SK-N-SH (cell line): Measurements from ENCODE around the gene CREG1. TPM values are rescaled to one million over a fixed set of nuclear protein-coding genes. Genes with fewer than 3 reads are reported as not detected.

Experiments used
- CTCF ChIA-PET: fragments of 300-600, 350-600 bp; formaldehyde crosslinking; extraction: SDS; loops from one replicate; lab custom pipeline; 2021; lab: Yijun Ruan, JAX
- POLR2A ChIA-PET: fragments of 350-600 bp; sonication (Branson Sonifier 250); formaldehyde crosslinking; extraction: SDS; loops from one replicate; lab custom pipeline; 2020; ENCODE audit warnings: antibody characterized with exemption, inconsistent platforms; lab: Yijun Ruan, JAX
- DNase-seq: peaks from one replicate; pipeline ENCODE4 v3.0.0; 2012
- H2AFZ ChIP-seq: fragments of 200-600 bp; sonication (generic); 2 replicates; pipeline ENCODE4 v1.8.1; 2016; ENCODE audit warnings: antibody characterized with exemption, mild to moderate bottlenecking, low read depth
- H3F3A ChIP-seq: fragments of 200-600 bp; sonication (generic); replicated peaks from 2 replicates; pipeline ENCODE3; 2016; ENCODE audit warnings: antibody characterized with exemption, mild to moderate bottlenecking; ENCODE audit not compliant: insufficient read depth
- H3K27ac ChIP-seq, 2 experiments: fragments of 200-500 bp in 1 of 2; fragments of 200-600 bp in 1 of 2; sonication (Bioruptor generic) in 1 of 2; sonication (generic), shearing (Covaris generic) in 1 of 2; 2 replicates each; pipeline versions ENCODE4 v1.5.1 to v1.6.1; 2014 to 2016; ENCODE audit warnings: low read depth in 2 of 2, inconsistent platforms in 1 of 2, low read length in 1 of 2, mild to moderate bottlenecking in 1 of 2, mixed read lengths in 1 of 2
- H3K27me3 ChIP-seq: fragments of 200-600 bp; sonication (generic), shearing (Covaris generic); 2 replicates; pipeline ENCODE4 v1.6.1; 2016; ENCODE audit warnings: mixed run types; ENCODE audit not compliant: insufficient read depth
- H3K36me3 ChIP-seq, 2 experiments: fragments of 200-500 bp in 1 of 2; fragments of 200-600 bp in 1 of 2; sonication (Bioruptor generic) in 1 of 2; sonication (generic) in 1 of 2; replicated peaks in 1 of 2; 2 replicates each; pipeline versions ENCODE3 to v1.5.1; 2014 to 2016; ENCODE audit warnings: low read length in 1 of 2, mild to moderate bottlenecking in 1 of 2; ENCODE audit not compliant: insufficient read depth in 2 of 2, control insufficient read depth in 1 of 2
- H3K4me1 ChIP-seq, 2 experiments: fragments of 200-500 bp in 1 of 2; fragments of 200-600 bp in 1 of 2; sonication (Bioruptor generic) in 1 of 2; sonication (generic), shearing (Covaris generic) in 1 of 2; 2 replicates each; pipeline versions ENCODE4 v1.5.1 to v1.6.1; 2014 to 2016; ENCODE audit warnings: low read depth in 1 of 2, low read length in 1 of 2, mixed run types in 1 of 2; ENCODE audit not compliant: insufficient read depth in 2 of 2, control insufficient read depth in 1 of 2
- H3K4me2 ChIP-seq: fragments of 200-600 bp; sonication (generic), shearing (Covaris generic); 2 replicates; pipeline ENCODE4 v1.6.1; 2017; ENCODE audit warnings: mixed run types
- H3K4me3 ChIP-seq, 2 experiments: fragments of 200-500 bp in 1 of 2; fragments of 200-600 bp in 1 of 2; sonication (Bioruptor generic) in 1 of 2; sonication (generic), shearing (Covaris generic) in 1 of 2; 2 replicates each; pipeline versions ENCODE4 v1.5.1 to v1.8.1; 2014 to 2016; ENCODE audit warnings: low read depth in 2 of 2, inconsistent platforms in 1 of 2, low read length in 1 of 2, mild to moderate bottlenecking in 1 of 2, mixed read lengths in 1 of 2, moderate library complexity in 1 of 2
- H3K79me2 ChIP-seq: fragments of 200-600 bp; sonication (generic); 2 replicates; pipeline ENCODE4 v1.8.1; 2017; ENCODE audit warnings: mild to moderate bottlenecking; ENCODE audit not compliant: insufficient read depth
- H3K9ac ChIP-seq: fragments of 200-600 bp; sonication (generic); 2 replicates; pipeline ENCODE4 v1.6.1; 2017; ENCODE audit warnings: mixed run types
- H3K9me2 ChIP-seq: fragments of 200-600 bp; sonication (generic); 2 replicates; pipeline ENCODE4 v1.6.1; 2017; ENCODE audit warnings: mixed run types
- H3K9me3 ChIP-seq: fragments of 200-600 bp; sonication (generic); 2 replicates; pipeline ENCODE4 v1.6.1; 2017; ENCODE audit warnings: mixed run types, mild to moderate bottlenecking, moderate library complexity
- H4K20me1 ChIP-seq: fragments of 200-600 bp; sonication (generic); 2 replicates; pipeline ENCODE4 v1.6.1; 2017; ENCODE audit warnings: mild to moderate bottlenecking, mixed run types; ENCODE audit not compliant: insufficient read depth
- FOXJ3 ChIP-seq: sonication (generic); formaldehyde crosslinking; IDR thresholded peaks from 2 replicates; pipeline ENCODE4 v1.5.1; 2020; ENCODE audit warnings: mild to moderate bottlenecking, missing genetic modification reagents
- FOXM1 ChIP-seq: IDR thresholded peaks from 2 replicates; pipeline ENCODE4 v1.4.0; 2012; ENCODE audit warnings: low read depth, mild to moderate bottlenecking
- GABPA ChIP-seq: IDR thresholded peaks from 2 replicates; pipeline ENCODE4 v1.4.0; 2012; ENCODE audit warnings: low read depth, mild to moderate bottlenecking
- JUND ChIP-seq: IDR thresholded peaks from 2 replicates; pipeline ENCODE4 v1.4.0; 2012
- MEF2A ChIP-seq: IDR thresholded peaks from 2 replicates; pipeline ENCODE4 v1.4.0; 2012; ENCODE audit warnings: low read depth, borderline replicate concordance
- NRF1 ChIP-seq: IDR thresholded peaks from 2 replicates; pipeline ENCODE4 v1.6.1; 2012; ENCODE audit warnings: low read depth, mild to moderate bottlenecking, low read length
- POLR2AphosphoS5 ChIP-seq: IDR thresholded peaks from 2 replicates; pipeline ENCODE4 v1.6.1; 2012; ENCODE audit warnings: low read depth, low read length
- RCOR1 ChIP-seq: fragments of 150-350 bp; IDR thresholded peaks from 2 replicates; pipeline ENCODE4 v1.6.1; 2017; ENCODE audit warnings: antibody characterized with exemption, low read length
- RFX5 ChIP-seq: IDR thresholded peaks from 2 replicates; pipeline ENCODE4 v1.6.1; 2012; ENCODE audit warnings: mild to moderate bottlenecking, improper control_type of control experiment, low read length
- RXRA ChIP-seq: IDR thresholded peaks from 2 replicates; pipeline ENCODE4 v1.4.0; 2012; ENCODE audit warnings: low read depth, mild to moderate bottlenecking, borderline replicate concordance
- SIN3A ChIP-seq: IDR thresholded peaks from 2 replicates; pipeline ENCODE4 v1.6.1; 2012; ENCODE audit warnings: low read depth, mild to moderate bottlenecking, low read length, moderate library complexity, borderline replicate concordance
- TAF1 ChIP-seq: IDR thresholded peaks from 2 replicates; pipeline ENCODE4 v1.6.1; 2012; ENCODE audit warnings: low read depth, mild to moderate bottlenecking, low read length, moderate library complexity, borderline replicate concordance
- TCF12 ChIP-seq: IDR thresholded peaks from 2 replicates; pipeline ENCODE4 v1.4.0; 2012
- YY1 ChIP-seq: IDR thresholded peaks from 2 replicates; pipeline ENCODE4 v1.4.0; 2012; ENCODE audit warnings: low read depth, mild to moderate bottlenecking
- WGBS: methylation state at CpG from one replicate; pipeline ENCODE4 v1.1.6; 2017; ENCODE audit warnings: low lambda C conversion rate; 5-methylcytosine and 5-hydroxymethylcytosine counted together
- polyA plus RNA-seq, 3 experiments: library from polyadenylated mRNA; depleted of rRNA; stranded (reverse); fragments of >200 nt; gene quantifications; 2 replicates each; pipeline ENCODE4 v1.2.3, GENCODE V29; 2012
- TF ChIP-seq, protein P1 (sequence below): fragments of 200-600 bp; sonication (generic); IDR thresholded peaks from 2 replicates; pipeline ENCODE4 v1.6.1; 2017; ENCODE audit warnings: antibody characterized with exemption, mild to moderate bottlenecking, moderate library complexity
- TF ChIP-seq, protein P2 (sequence below): IDR thresholded peaks from 2 replicates; pipeline ENCODE4 v1.4.0; 2012; ENCODE audit warnings: low read depth, borderline replicate concordance
- TF ChIP-seq, protein P3 (sequence below): IDR thresholded peaks from 2 replicates; pipeline ENCODE4 v1.4.0; 2012; ENCODE audit warnings: low read depth, borderline replicate concordance
- TF ChIP-seq, protein P4 (sequence below): IDR thresholded peaks from 2 replicates; pipeline ENCODE4; 2012
- TF ChIP-seq, protein P5 (sequence below): IDR thresholded peaks from 2 replicates; pipeline ENCODE4 v1.6.1; 2012; ENCODE audit warnings: mild to moderate bottlenecking, low read depth, low read length, moderate library complexity

CREG1 gene
- polyA plus RNA-seq, 1 of the 3 experiments (the other 2 are of a cell fraction) = 26.1 TPM

DNA sequence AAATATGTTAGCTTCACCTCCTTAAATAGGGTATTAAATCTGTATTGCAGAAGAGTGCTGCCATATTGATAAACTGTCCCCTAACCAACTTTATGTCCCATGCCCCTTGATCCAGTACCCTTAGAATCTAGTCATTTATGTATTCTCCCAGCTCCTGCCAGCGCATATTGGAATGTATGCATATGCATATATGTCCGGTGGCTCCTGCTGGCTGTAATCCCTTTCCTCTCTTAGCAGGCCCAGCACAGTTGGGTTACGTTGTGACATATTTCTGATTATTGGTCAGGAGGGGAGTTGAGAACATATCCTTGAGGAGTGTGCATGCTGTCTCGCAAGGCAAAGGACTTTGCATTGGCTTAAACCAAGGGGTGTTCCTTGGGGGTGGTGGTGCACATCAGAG is 29.2 kb upstream of the CREG1 start:
- Histone ChIP-seq H2AFZ (no peak overlapping the region), H3K9me2 (no peaks in the 10 kb centered on the region), H3K27ac (no peak overlapping the region), H3K4me3 (no peak overlapping the region), H3K79me2 (no peaks in the 10 kb centered on the region), H3K4me1 (no peaks in the 10 kb centered on the region; a peak in 1 of 4 replicates), H3K9ac (no peak overlapping the region), H3K36me3 (no peaks in the 10 kb centered on the region), H3K27me3 (no peaks in the 10 kb centered on the region; the same call in 1 of the 2 replicates), H4K20me1 (no peaks in the 10 kb centered on the region), H3K4me2 (no peak overlapping the region), H3F3A (no peaks in the 10 kb centered on the region), H3K9me3 (no peaks in the 10 kb centered on the region)
- ChIA-PET CTCF (no interaction called here), POLR2A (no interaction called here)
- TF ChIP-seq RXRA = no peak
- WGBS = 59% methylated on average over 4 of the region's 4 CpGs
- no peak for DNase-seq

DNA sequence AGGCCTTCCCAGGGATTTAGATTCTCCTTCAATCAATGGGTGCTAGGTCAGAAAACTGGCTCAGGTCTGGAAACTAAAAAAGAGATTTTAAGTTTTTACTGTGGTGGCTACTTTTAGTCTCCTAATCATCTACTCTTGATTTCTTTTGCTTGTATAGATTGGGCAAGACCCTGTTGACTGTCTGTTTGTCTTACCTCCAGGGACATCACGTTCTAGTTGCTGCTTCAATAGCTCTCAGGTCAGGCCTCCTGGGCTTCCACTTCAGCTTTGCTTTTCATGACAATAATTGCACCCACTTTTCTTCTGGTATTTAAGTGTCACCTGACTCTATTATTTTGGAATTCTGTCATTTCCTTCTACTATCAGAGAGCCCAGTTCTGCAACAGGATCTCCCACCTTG is 28.5 kb upstream of the CREG1 start:
- Histone ChIP-seq H3F3A (no peaks in the 10 kb centered on the region), H3K4me2 (no peak overlapping the region), H3K9me3 (no peaks in the 10 kb centered on the region), H3K36me3 (no peaks in the 10 kb centered on the region), H2AFZ (no peak overlapping the region), H3K4me3 (no peak overlapping the region), H4K20me1 (no peaks in the 10 kb centered on the region), H3K9ac (no peak overlapping the region), H3K79me2 (no peaks in the 10 kb centered on the region), H3K4me1 (no peaks in the 10 kb centered on the region; a peak in 1 of 4 replicates), H3K27ac (no peak overlapping the region), H3K27me3 (no peaks in the 10 kb centered on the region; the same call in 1 of the 2 replicates), H3K9me2 (no peaks in the 10 kb centered on the region)
- POLR2A ChIA-PET = no interaction called here
- DNase-seq = no peak
- CTCF ChIA-PET = no interaction called here
- 30% methylated on average over 1 of the region's 1 CpG for WGBS
- TF ChIP-seq RFX5 = no peak
- TF ChIP-seq FOXJ3 (CRISPR knock-in tag) = no peak
- TF ChIP-seq FOXM1 = no peak
- no peak for TF ChIP-seq GABPA
- TF ChIP-seq TAF1 = no peak
- no peak for TF ChIP-seq YY1
- no peak for TF ChIP-seq MEF2A
- TF ChIP-seq JUND = no peak
- TF ChIP-seq, protein P1, sequence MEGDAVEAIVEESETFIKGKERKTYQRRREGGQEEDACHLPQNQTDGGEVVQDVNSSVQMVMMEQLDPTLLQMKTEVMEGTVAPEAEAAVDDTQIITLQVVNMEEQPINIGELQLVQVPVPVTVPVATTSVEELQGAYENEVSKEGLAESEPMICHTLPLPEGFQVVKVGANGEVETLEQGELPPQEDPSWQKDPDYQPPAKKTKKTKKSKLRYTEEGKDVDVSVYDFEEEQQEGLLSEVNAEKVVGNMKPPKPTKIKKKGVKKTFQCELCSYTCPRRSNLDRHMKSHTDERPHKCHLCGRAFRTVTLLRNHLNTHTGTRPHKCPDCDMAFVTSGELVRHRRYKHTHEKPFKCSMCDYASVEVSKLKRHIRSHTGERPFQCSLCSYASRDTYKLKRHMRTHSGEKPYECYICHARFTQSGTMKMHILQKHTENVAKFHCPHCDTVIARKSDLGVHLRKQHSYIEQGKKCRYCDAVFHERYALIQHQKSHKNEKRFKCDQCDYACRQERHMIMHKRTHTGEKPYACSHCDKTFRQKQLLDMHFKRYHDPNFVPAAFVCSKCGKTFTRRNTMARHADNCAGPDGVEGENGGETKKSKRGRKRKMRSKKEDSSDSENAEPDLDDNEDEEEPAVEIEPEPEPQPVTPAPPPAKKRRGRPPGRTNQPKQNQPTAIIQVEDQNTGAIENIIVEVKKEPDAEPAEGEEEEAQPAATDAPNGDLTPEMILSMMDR = no peak
- TF ChIP-seq, protein P2, sequence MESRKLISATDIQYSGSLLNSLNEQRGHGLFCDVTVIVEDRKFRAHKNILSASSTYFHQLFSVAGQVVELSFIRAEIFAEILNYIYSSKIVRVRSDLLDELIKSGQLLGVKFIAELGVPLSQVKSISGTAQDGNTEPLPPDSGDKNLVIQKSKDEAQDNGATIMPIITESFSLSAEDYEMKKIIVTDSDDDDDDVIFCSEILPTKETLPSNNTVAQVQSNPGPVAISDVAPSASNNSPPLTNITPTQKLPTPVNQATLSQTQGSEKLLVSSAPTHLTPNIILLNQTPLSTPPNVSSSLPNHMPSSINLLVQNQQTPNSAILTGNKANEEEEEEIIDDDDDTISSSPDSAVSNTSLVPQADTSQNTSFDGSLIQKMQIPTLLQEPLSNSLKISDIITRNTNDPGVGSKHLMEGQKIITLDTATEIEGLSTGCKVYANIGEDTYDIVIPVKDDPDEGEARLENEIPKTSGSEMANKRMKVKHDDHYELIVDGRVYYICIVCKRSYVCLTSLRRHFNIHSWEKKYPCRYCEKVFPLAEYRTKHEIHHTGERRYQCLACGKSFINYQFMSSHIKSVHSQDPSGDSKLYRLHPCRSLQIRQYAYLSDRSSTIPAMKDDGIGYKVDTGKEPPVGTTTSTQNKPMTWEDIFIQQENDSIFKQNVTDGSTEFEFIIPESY = no peak
- TF ChIP-seq POLR2AphosphoS5 = no peak
- TF ChIP-seq RCOR1 = no peak
- TF ChIP-seq, protein P3, sequence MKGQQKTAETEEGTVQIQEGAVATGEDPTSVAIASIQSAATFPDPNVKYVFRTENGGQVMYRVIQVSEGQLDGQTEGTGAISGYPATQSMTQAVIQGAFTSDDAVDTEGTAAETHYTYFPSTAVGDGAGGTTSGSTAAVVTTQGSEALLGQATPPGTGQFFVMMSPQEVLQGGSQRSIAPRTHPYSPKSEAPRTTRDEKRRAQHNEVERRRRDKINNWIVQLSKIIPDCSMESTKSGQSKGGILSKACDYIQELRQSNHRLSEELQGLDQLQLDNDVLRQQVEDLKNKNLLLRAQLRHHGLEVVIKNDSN = no peak
- TF ChIP-seq, protein P4, sequence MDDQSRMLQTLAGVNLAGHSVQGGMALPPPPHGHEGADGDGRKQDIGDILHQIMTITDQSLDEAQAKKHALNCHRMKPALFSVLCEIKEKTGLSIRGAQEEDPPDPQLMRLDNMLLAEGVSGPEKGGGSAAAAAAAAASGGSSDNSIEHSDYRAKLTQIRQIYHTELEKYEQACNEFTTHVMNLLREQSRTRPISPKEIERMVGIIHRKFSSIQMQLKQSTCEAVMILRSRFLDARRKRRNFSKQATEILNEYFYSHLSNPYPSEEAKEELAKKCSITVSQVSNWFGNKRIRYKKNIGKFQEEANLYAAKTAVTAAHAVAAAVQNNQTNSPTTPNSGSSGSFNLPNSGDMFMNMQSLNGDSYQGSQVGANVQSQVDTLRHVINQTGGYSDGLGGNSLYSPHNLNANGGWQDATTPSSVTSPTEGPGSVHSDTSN = no peak
- TF ChIP-seq, protein P5, sequence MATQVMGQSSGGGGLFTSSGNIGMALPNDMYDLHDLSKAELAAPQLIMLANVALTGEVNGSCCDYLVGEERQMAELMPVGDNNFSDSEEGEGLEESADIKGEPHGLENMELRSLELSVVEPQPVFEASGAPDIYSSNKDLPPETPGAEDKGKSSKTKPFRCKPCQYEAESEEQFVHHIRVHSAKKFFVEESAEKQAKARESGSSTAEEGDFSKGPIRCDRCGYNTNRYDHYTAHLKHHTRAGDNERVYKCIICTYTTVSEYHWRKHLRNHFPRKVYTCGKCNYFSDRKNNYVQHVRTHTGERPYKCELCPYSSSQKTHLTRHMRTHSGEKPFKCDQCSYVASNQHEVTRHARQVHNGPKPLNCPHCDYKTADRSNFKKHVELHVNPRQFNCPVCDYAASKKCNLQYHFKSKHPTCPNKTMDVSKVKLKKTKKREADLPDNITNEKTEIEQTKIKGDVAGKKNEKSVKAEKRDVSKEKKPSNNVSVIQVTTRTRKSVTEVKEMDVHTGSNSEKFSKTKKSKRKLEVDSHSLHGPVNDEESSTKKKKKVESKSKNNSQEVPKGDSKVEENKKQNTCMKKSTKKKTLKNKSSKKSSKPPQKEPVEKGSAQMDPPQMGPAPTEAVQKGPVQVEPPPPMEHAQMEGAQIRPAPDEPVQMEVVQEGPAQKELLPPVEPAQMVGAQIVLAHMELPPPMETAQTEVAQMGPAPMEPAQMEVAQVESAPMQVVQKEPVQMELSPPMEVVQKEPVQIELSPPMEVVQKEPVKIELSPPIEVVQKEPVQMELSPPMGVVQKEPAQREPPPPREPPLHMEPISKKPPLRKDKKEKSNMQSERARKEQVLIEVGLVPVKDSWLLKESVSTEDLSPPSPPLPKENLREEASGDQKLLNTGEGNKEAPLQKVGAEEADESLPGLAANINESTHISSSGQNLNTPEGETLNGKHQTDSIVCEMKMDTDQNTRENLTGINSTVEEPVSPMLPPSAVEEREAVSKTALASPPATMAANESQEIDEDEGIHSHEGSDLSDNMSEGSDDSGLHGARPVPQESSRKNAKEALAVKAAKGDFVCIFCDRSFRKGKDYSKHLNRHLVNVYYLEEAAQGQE = no peak
- no peak for TF ChIP-seq TCF12
- TF ChIP-seq NRF1 = no peak
- no peak for TF ChIP-seq SIN3A
